DND-41 (cell line): ENCODE measurements around the gene MOXD1.

Experiments
- ATAC-seq: fragments of 200-7000 bp; cut with Tn5 transposase; 3 replicates; pipeline ENCODE4 v1.9.1; 2021; ENCODE audit warnings: low read depth; ENCODE audit not compliant: insufficient read depth
- DNase-seq: peaks from one replicate; pipeline ENCODE4 v3.0.0-alpha.2; 2020
- H2AFZ ChIP-seq: 2 replicates; pipeline ENCODE4 v1.6.0; 2012; ENCODE audit warnings: low read depth, low read length
- H3K27ac ChIP-seq: 2 replicates; pipeline ENCODE4 v1.5.1; 2012; ENCODE audit warnings: low read length, inconsistent platforms
- H3K27me3 ChIP-seq: fragments of 200-600 bp; sonication (generic); 2 replicates; pipeline ENCODE4 v1.6.0; 2012; ENCODE audit warnings: low read length, mild to moderate bottlenecking, inconsistent platforms; ENCODE audit not compliant: insufficient read depth, poor library complexity
- H3K36me3 ChIP-seq: 2 replicates; pipeline ENCODE4 v1.5.1; 2012; ENCODE audit warnings: low read length, inconsistent platforms; ENCODE audit not compliant: insufficient read depth
- H3K4me1 ChIP-seq: 2 replicates; pipeline ENCODE4 v1.5.1; 2012; ENCODE audit warnings: mild to moderate bottlenecking, low read length; ENCODE audit not compliant: insufficient read depth
- H3K4me2 ChIP-seq: 2 replicates; pipeline ENCODE4 v1.6.0; 2012; ENCODE audit warnings: mild to moderate bottlenecking, moderate library complexity, low read length, inconsistent platforms; ENCODE audit not compliant: insufficient read depth
- H3K4me3 ChIP-seq, 2 experiments: fragments of 200-600 bp in 1 of 2; shearing (Covaris generic) in 1 of 2; 2 replicates each; pipeline ENCODE4 v1.5.1; 2012 to 2016; ENCODE audit warnings: inconsistent platforms in 2 of 2, low read length in 2 of 2, mild to moderate bottlenecking in 2 of 2, low read depth in 1 of 2, moderate library complexity in 1 of 2
- H3K79me2 ChIP-seq: 2 replicates; pipeline ENCODE4 v1.6.0; 2012; ENCODE audit warnings: low read length, inconsistent platforms; ENCODE audit not compliant: insufficient read depth
- H3K9ac ChIP-seq: 2 replicates; pipeline ENCODE4 v1.6.0; 2012; ENCODE audit warnings: low read depth, mild to moderate bottlenecking, inconsistent platforms, low read length, moderate library complexity
- H3K9me3 ChIP-seq: 2 replicates; pipeline ENCODE4 v1.5.1; 2012; ENCODE audit warnings: low read length, moderate library complexity, mild to moderate bottlenecking, inconsistent platforms; ENCODE audit not compliant: insufficient read depth, severe bottlenecking
- H4K20me1 ChIP-seq: 2 replicates; pipeline ENCODE4 v1.6.0; 2012; ENCODE audit warnings: low read length; ENCODE audit not compliant: insufficient read depth
- EZH2 ChIP-seq: IDR thresholded peaks from 3 replicates; pipeline ENCODE4 v1.6.1; 2012; ENCODE audit warnings: borderline replicate concordance, low read depth, mild to moderate bottlenecking, moderate library complexity, low read length, inconsistent platforms; ENCODE audit not compliant: severe bottlenecking
- TF ChIP-seq, protein P1 (sequence below): IDR thresholded peaks from 2 replicates; pipeline ENCODE4 v1.5.1; 2012; ENCODE audit warnings: borderline replicate concordance, low read length, moderate library complexity, mild to moderate bottlenecking; ENCODE audit not compliant: poor library complexity, severe bottlenecking; ENCODE audit errors: extremely low read depth

Gene MOXD1

DNA sequence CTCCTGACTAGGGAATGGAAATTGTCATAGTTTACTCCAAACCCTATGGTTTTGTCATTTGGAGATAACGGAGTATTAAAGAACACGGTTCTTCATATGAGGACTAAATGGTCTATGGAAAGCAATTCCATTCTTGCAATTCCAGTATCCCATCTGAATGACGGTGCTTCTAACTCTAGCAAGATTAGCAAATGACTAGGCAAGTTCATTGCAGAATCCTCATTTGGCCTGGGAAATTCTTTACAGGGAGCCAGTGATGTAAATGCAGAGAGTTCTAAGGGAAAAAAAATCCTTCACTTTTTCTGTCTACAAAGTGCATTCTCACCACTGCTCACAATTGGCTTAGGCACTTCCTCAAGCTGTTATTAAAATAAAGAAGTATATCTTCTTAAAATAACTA, 111.5 kb downstream of the MOXD1 start:
- Histone ChIP-seq H3K9me3 (no peaks in the 10 kb centered on the region), H3K27me3 (peaks cover 9% of the 10 kb centered on the region), H3K79me2 (no peaks in the 10 kb centered on the region), H3K4me1 (no peaks in the 10 kb centered on the region), H3K4me3 (no peak overlapping the region), H3K9ac (no peak overlapping the region), H2AFZ (no peak overlapping the region), H4K20me1 (no peaks in the 10 kb centered on the region), H3K4me2 (no peak overlapping the region), H3K27ac (no peak overlapping the region), H3K36me3 (no peaks in the 10 kb centered on the region)
- no peak for DNase-seq
- no peak for ATAC-seq
- TF ChIP-seq, protein P1, sequence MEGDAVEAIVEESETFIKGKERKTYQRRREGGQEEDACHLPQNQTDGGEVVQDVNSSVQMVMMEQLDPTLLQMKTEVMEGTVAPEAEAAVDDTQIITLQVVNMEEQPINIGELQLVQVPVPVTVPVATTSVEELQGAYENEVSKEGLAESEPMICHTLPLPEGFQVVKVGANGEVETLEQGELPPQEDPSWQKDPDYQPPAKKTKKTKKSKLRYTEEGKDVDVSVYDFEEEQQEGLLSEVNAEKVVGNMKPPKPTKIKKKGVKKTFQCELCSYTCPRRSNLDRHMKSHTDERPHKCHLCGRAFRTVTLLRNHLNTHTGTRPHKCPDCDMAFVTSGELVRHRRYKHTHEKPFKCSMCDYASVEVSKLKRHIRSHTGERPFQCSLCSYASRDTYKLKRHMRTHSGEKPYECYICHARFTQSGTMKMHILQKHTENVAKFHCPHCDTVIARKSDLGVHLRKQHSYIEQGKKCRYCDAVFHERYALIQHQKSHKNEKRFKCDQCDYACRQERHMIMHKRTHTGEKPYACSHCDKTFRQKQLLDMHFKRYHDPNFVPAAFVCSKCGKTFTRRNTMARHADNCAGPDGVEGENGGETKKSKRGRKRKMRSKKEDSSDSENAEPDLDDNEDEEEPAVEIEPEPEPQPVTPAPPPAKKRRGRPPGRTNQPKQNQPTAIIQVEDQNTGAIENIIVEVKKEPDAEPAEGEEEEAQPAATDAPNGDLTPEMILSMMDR: no peak
- no peak for TF ChIP-seq EZH2

DNA sequence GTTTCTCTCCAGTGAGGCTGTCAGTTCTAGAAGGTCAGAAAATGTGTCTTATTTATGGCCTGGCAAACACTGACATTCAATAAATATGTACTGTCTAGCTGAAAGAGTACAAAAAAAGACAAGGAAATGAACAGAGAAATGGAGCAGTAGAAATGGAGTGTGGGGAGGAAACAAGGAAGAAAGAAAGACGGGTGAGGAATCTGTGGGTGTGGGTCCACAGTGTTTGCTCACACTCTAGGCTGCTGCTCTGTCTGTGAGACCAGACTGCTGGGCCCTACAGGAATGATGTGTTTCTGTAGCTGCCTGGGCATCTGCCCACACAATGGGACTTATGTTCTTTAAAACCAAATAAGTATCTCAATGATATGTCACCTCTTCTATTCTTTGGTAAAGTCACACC, 114.2 kb downstream of the MOXD1 start:
- no peak for DNase-seq
- Histone ChIP-seq H2AFZ (no peak overlapping the region), H3K4me1 (no peaks in the 10 kb centered on the region), H3K4me2 (no peak overlapping the region), H3K9ac (no peak overlapping the region), H3K79me2 (no peaks in the 10 kb centered on the region), H3K4me3 (no peak overlapping the region), H3K27me3 (peaks cover 12% of the 10 kb centered on the region), H3K9me3 (no peaks in the 10 kb centered on the region), H4K20me1 (no peaks in the 10 kb centered on the region), H3K27ac (no peak overlapping the region), H3K36me3 (no peaks in the 10 kb centered on the region)
- TF ChIP-seq EZH2: no peak
- TF ChIP-seq, protein P1: no peak
- no peak for ATAC-seq

DNA sequence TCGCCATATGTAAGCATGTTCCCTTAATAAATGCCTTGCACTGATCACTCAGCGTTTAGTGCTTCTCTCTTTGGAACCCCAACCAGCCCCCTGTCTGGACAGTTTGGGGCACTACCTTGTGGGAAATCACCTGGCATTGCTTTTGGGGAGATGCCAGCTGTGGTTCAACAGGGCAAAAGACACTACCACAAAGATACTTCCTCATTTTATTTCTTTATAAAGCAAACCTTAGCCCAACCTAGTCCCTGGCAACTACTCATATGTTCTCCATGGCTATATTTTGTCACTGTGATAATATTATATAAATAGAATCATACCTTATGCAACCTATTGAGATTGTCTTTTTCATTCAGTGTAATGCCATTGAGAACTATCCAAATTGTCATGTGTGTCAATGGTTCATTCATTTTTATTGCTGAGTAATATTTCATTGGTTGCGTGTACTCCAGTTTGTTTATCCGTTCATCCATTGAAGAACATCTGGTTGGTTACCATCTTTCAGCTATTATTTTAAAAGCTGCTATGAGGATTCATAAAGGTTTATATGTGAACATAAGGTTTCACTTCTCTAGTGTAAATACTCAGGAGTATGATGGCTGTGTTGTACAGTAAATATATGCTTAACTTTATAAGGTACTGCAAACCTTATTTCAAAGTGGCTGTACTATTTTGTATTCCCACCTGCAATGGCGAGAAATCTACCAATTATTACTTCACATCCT, 114.8 kb downstream of the MOXD1 start:
- H3K27me3 ChIP-seq: peaks cover 12% of the 10 kb centered on the region
- H3K4me2 ChIP-seq: no peak overlapping the region
- H3K4me3 ChIP-seq: no peak overlapping the region
- no peak overlapping the region for H3K9ac ChIP-seq
- no peak overlapping the region for H3K27ac ChIP-seq
- H3K4me1 ChIP-seq: no peaks in the 10 kb centered on the region
- H3K9me3 ChIP-seq: no peaks in the 10 kb centered on the region
- no peak overlapping the region for H2AFZ ChIP-seq
- TF ChIP-seq EZH2: no peak
- TF ChIP-seq, protein P1: no peak
- no peak for DNase-seq
- H3K79me2 ChIP-seq: no peaks in the 10 kb centered on the region
- H3K36me3 ChIP-seq: no peaks in the 10 kb centered on the region
- ATAC-seq: no peak
- H4K20me1 ChIP-seq: no peaks in the 10 kb centered on the region
